HepG2 (cell line): ENCODE data around the gene GPR89A. TPM values are rescaled to one million over a fixed set of nuclear protein-coding genes. Genes with fewer than 3 reads are reported as not detected.
A peak's percentile ranks its signal among the peaks of the same experiment; 100 is the strongest.
"Not testable (repeated sequence)": the region's sequence is repeated elsewhere in the genome, so short reads cannot be mapped to it uniquely, and the experiment has no call there.

ENCODE experiments used
- ATAC-seq: fragments of 200-7000 bp; cut with Tn5 transposase; 3 replicates; pipeline ENCODE4 v1.9.1; 2020; ENCODE audit warnings: mild to moderate bottlenecking, moderate library complexity
- Bru-seq: library from RNA; stranded (reverse); fragments of 400-500 nt; gene quantifications from one replicate; lab custom pipeline; 2021; lab: Mats Ljungman, UMichigan
- BruChase-seq, 2 experiments: library from RNA; stranded (reverse); fragments of 400-500 nt; gene quantifications; one replicate each; lab custom pipeline; 2021; lab: Mats Ljungman, UMichigan
- BruUV-seq: library from RNA; stranded (reverse); fragments of 400-500 nt; replicated peaks from 2 replicates; lab custom pipeline; 2021; lab: Mats Ljungman, UMichigan
- CTCF ChIA-PET: fragments of 300-600 bp; formaldehyde crosslinking; extraction: SDS; loops from one replicate; lab custom pipeline; 2021; ENCODE audit warnings: low total read pairs, inconsistent platforms, low intra/inter-chr PET ratio; lab: Yijun Ruan, JAX
- POLR2A ChIA-PET: fragments of 350-600 bp; sonication (Branson Sonifier 250); formaldehyde crosslinking; loops from one replicate; lab custom pipeline; 2020; ENCODE audit warnings: antibody characterized with exemption, inconsistent platforms; lab: Yijun Ruan, JAX
- DNase-seq: peaks from one replicate; pipeline ENCODE4 v3.0.0-alpha.2; 2015; ENCODE audit warnings: low spot score
- FAIRE-seq: peaks from 3 replicates; lab custom pipeline; 2011; peaks lifted over from hg19 to GRCh38; lab: Jason Lieb, UNC
- H2AFZ ChIP-seq: one replicate; pipeline ENCODE4 v1.6.1; 2011; ENCODE audit warnings: low read length, inconsistent platforms
- H3K27ac ChIP-seq: fragments of 300-600 bp; 3 replicates; pipeline ENCODE4 v1.8.0; 2011; ENCODE audit warnings: mixed run types, mild to moderate bottlenecking, mixed read lengths, low read length, inconsistent platforms; ENCODE audit not compliant: insufficient read depth; ENCODE audit errors: extremely low read length
- H3K27me3 ChIP-seq, 2 experiments: fragments of 200-600 bp in 1 of 2; 2 replicates in 1 of 2; 3 replicates in 1 of 2; pipeline versions ENCODE4 v1.6.0 to v1.8.0; 2011; ENCODE audit warnings: low read length in 2 of 2, mild to moderate bottlenecking in 2 of 2, moderate library complexity in 2 of 2, inconsistent platforms in 1 of 2; ENCODE audit not compliant: insufficient read depth in 2 of 2, control insufficient read depth in 1 of 2
- H3K36me3 ChIP-seq, 2 experiments: fragments of 200-600 bp in 1 of 2; replicated peaks in 1 of 2; 2 replicates in 1 of 2; 3 replicates in 1 of 2; pipeline versions ENCODE4 v1.5.1 to v1.8.0; 2011; ENCODE audit warnings: low read length in 2 of 2, inconsistent platforms in 1 of 2; ENCODE audit not compliant: insufficient read depth in 2 of 2, control insufficient read depth in 1 of 2
- H3K4me1 ChIP-seq: 2 replicates; pipeline ENCODE4 v1.5.1; 2012; ENCODE audit warnings: low read length, inconsistent platforms; ENCODE audit not compliant: insufficient read depth
- H3K4me2 ChIP-seq: 2 replicates; pipeline ENCODE4 v1.6.0; 2011; ENCODE audit warnings: low read depth, low read length, inconsistent platforms
- H3K4me3 ChIP-seq, 3 experiments: fragments of 200-600 bp in 1 of 3; sonication (generic), shearing (Covaris generic) in 1 of 3; replicated peaks in 1 of 3; 2 replicates each; pipeline ENCODE4 v1.5.1; 2011 to 2016; ENCODE audit warnings: low read length in 3 of 3, inconsistent platforms in 2 of 3, low read depth in 2 of 3, mild to moderate bottlenecking in 2 of 3, control low read depth in 1 of 3, mixed read lengths in 1 of 3; ENCODE audit not compliant: insufficient read depth in 1 of 3
- H3K79me2 ChIP-seq: one replicate; pipeline ENCODE4 v1.6.1; 2011; ENCODE audit warnings: low read length, inconsistent platforms; ENCODE audit not compliant: insufficient read depth
- H3K9ac ChIP-seq: 2 replicates; pipeline ENCODE4 v1.6.0; 2011; ENCODE audit warnings: mild to moderate bottlenecking, low read depth, low read length, inconsistent platforms; ENCODE audit not compliant: insufficient read depth
- H3K9me3 ChIP-seq: 2 replicates; pipeline ENCODE4 v1.5.1; 2012; ENCODE audit warnings: mild to moderate bottlenecking, low read length
- H4K20me1 ChIP-seq: 2 replicates; pipeline ENCODE4 v1.6.0; 2011; ENCODE audit warnings: inconsistent platforms, mild to moderate bottlenecking, low read length, moderate library complexity; ENCODE audit not compliant: insufficient read depth
- CBX5 ChIP-seq: sonication (generic); formaldehyde crosslinking; IDR thresholded peaks from 2 replicates; pipeline ENCODE4 v1.4.0; 2020; ENCODE audit warnings: missing genetic modification reagents, borderline replicate concordance
- MYC ChIP-seq: sonication (generic); formaldehyde crosslinking; IDR thresholded peaks from 2 replicates; pipeline ENCODE4 v1.9.0; 2021; ENCODE audit warnings: missing genetic modification reagents, borderline replicate concordance
- PATZ1 ChIP-seq: sonication (generic); formaldehyde crosslinking; IDR thresholded peaks from 2 replicates; pipeline ENCODE4 v1.4.0; 2020; ENCODE audit warnings: missing genetic modification reagents
- POLR2AphosphoS5 ChIP-seq: IDR thresholded peaks from 2 replicates; pipeline ENCODE4 v1.6.1; 2012; ENCODE audit warnings: low read depth, low read length
- RBFOX2 ChIP-seq: fragments of 200-400 bp; formaldehyde crosslinking; IDR thresholded peaks from 2 replicates; pipeline ENCODE4 v1.6.1; 2017; ENCODE audit warnings: low read depth, mild to moderate bottlenecking, low read length
- SOX13 ChIP-seq, 3 experiments: fragments of 450-650 bp in 1 of 3; sonication (generic) in 1 of 3; formaldehyde crosslinking in 1 of 3; IDR thresholded peaks in 2 of 3; conservative IDR thresholded peaks in 1 of 3; 2 replicates each; pipeline versions ENCODE4 v1.5.0 to v1.6.1; 2016 to 2020; ENCODE audit warnings: antibody characterized with exemption in 1 of 3, mild to moderate bottlenecking in 1 of 3, missing compliant biosample characterization in 1 of 3, missing genetic modification reagents in 1 of 3, moderate library complexity in 1 of 3
- YY1 ChIP-seq: IDR thresholded peaks from 2 replicates; pipeline ENCODE4 v1.6.1; 2011; ENCODE audit warnings: low read length, low read depth, moderate library complexity, mild to moderate bottlenecking; ENCODE audit not compliant: insufficient read depth, insufficient replicate concordance
- ZNF687 ChIP-seq: sonication (generic); formaldehyde crosslinking; IDR thresholded peaks from 2 replicates; pipeline ENCODE4 v1.5.1; 2020; ENCODE audit warnings: mild to moderate bottlenecking, missing genetic modification reagents, moderate library complexity
- ZNF768 ChIP-seq: sonication (generic); formaldehyde crosslinking; IDR thresholded peaks from 2 replicates; pipeline ENCODE4 v1.4.0; 2020; ENCODE audit warnings: missing genetic modification reagents
- WGBS: methylation state at CpG from one replicate; pipeline ENCODE4 v1.1.6; 2017; ENCODE audit warnings: low lambda C conversion rate; 5-methylcytosine and 5-hydroxymethylcytosine counted together
- in situ Hi-C: cut with HindIII; loops from 2 replicates; pipeline ENCODE4 v1.10.0; 2017; ENCODE audit warnings: low pct_unique_long_range_greater_than_20kb; ENCODE audit not compliant: extremely low pct_ligation_motif_present
- intact Hi-C: fragments of 100-400 bp; cut with micrococcal nuclease; formaldehyde crosslinking; loops from one replicate; pipeline ENCODE4 v1.10.0; 2022; ENCODE audit not compliant: unreplicated experiment
- long read RNA-seq, 2 experiments: library from RNA in 1 of 2; library from polyadenylated mRNA in 1 of 2; stranded (forward) in 1 of 2; unstranded in 1 of 2; transcript quantifications; one replicate each; pipeline ENCODE4 v2.0.0, GENCODE V29; 2019 to 2022
- polyA minus RNA-seq, 3 experiments: library from RNA; depleted of rRNA, polyadenylated mRNA; stranded (reverse); fragments of >200 nt; gene quantifications; 2 replicates each; pipeline ENCODE4 v1.2.3, GENCODE V29; 2011; ENCODE audit warnings: low replicate concordance in 1 of 3
- polyA plus RNA-seq, 8 experiments: library from polyadenylated mRNA; depleted of rRNA in 3 of 8; stranded (reverse) in 7 of 8; unstranded in 1 of 8; fragments of >200 nt; fragmentation: Illumina TruSeq in 4 of 8; extraction: Trizol in 4 of 8; gene quantifications; 2 replicates each; pipeline versions ENCODE4 v1.2.1 to v1.2.3, GENCODE V29; 2011 to 2016; ENCODE audit warnings: low read depth in 4 of 8, missing spikeins in 1 of 8, mixed read lengths in 1 of 8; ENCODE audit not compliant: insufficient read depth in 1 of 8
- total RNA-seq, 5 experiments: library from RNA; depleted of rRNA; stranded (reverse); fragments of >200 nt; fragmentation: Illumina TruSeq; extraction: Trizol; gene quantifications; 2 replicates each; pipeline ENCODE4 v1.2.3, GENCODE V29; 2016; ENCODE audit warnings: low read depth in 1 of 5

The GPR89A gene
- total RNA-seq (2016; rRNA removed; fragmentation: Illumina TruSeq; extraction: Trizol) (17.5 and 32.6 TPM in 2 replicates), polyA plus RNA-seq (2011; rRNA removed) (16.7 and 23.4 TPM in 2 replicates), polyA minus RNA-seq (2011; rRNA and poly(A)+ RNA removed; ENCODE audit: low replicate concordance) (30.0 and 39.9 TPM in 2 replicates), Bru-seq, nascent RNA (percentile 71 among the genes with signal in this experiment), BruChase-seq, experiment 1, labeled RNA remaining after a 6-hour chase (percentile 59 among the genes with signal in this experiment), BruChase-seq, experiment 2, labeled RNA remaining after a 2-hour chase (percentile 64 among the genes with signal in this experiment)
- 10.0 and 13.0 TPM in 2 replicates for total RNA-seq (2016; cell fraction: cytosol; rRNA removed; fragmentation: Illumina TruSeq; extraction: Trizol; ENCODE audit: low read depth)
- 18.3 and 28.5 TPM in 2 replicates for total RNA-seq (2016; cell fraction: insoluble cytoplasmic fraction; rRNA removed; fragmentation: Illumina TruSeq; extraction: Trizol)
- total RNA-seq (2016; cell fraction: membrane; rRNA removed; fragmentation: Illumina TruSeq; extraction: Trizol), result 11.0 and 11.1 TPM in 2 replicates
- total RNA-seq (2016; cell fraction: nucleus; rRNA removed; fragmentation: Illumina TruSeq; extraction: Trizol), result 59.0 and 61.5 TPM in 2 replicates
- 12.3 and 20.8 TPM in 2 replicates for polyA plus RNA-seq (2011; cell fraction: cytosol; rRNA removed)
- 24.1 and 28.1 TPM in 2 replicates for polyA plus RNA-seq (2011; cell fraction: nucleus; rRNA removed)
- 16.2 and 20.1 TPM in 2 replicates for polyA plus RNA-seq (2012)
- polyA plus RNA-seq (2016; cell fraction: cytosol; fragmentation: Illumina TruSeq; extraction: Trizol; ENCODE audit: low read depth), result 3.7 and 4.0 TPM in 2 replicates
- polyA plus RNA-seq (2016; cell fraction: insoluble cytoplasmic fraction; fragmentation: Illumina TruSeq; extraction: Trizol; ENCODE audit: low read depth), result 11.9 and 13.2 TPM in 2 replicates
- polyA plus RNA-seq (2016; cell fraction: membrane; fragmentation: Illumina TruSeq; extraction: Trizol; ENCODE audit: low read depth), result 5.7 and 6.5 TPM in 2 replicates
- 43.1 and 52.4 TPM in 2 replicates for polyA plus RNA-seq (2016; cell fraction: nucleus; fragmentation: Illumina TruSeq; extraction: Trizol; ENCODE audit: insufficient read depth, low read depth)
- 14.2 and 16.0 TPM in 2 replicates for polyA minus RNA-seq (2011; cell fraction: cytosol; rRNA and poly(A)+ RNA removed)
- 68.4 and 87.2 TPM in 2 replicates for polyA minus RNA-seq (2011; cell fraction: nucleus; rRNA and poly(A)+ RNA removed)
- long read RNA-seq, experiment 1, transcript GPR89A-201 (14 exons, 2,120 nt), result major isoform, 15 of 22 reads
- long read RNA-seq, experiment 1, partial matches to known transcripts, result 4 of 22 reads
- long read RNA-seq, experiment 1, other reads (novel, unspliced or antisense), result 3 of 22 reads
- long read RNA-seq, experiment 2, transcript GPR89A-201 (14 exons, 2,120 nt), result major isoform, 15 of 37 reads
- long read RNA-seq, experiment 2, partial matches to known transcripts, result 7 of 37 reads
- long read RNA-seq, experiment 2, other reads (novel, unspliced or antisense), result 13 of 37 reads

- CTCF ChIA-PET; in situ Hi-C loops; intact Hi-C loops; H3K9me3 ChIP-seq; H3K36me3 ChIP-seq; BruUV-seq; H4K20me1 ChIP-seq; POLR2A ChIA-PET; H3K27me3 ChIP-seq; TF ChIP-seq SOX13 (CRISPR knock-in tag; conservative IDR thresholded peaks at IDR 0.05 in 1 of 2, IDR thresholded peaks at IDR 0.05 in 1 of 2): not testable (repeated sequence)
- DNase-seq, result peak; percentile 85
- ATAC-seq, result peak; percentile 99
- Histone ChIP-seq H3K4me2 (peak within 1 kb of the TSS; percentile 66), H2AFZ (peak within 1 kb of the TSS; percentile 63), H3K9ac (peak within 1 kb of the TSS; percentile 88), H3K79me2 (peaks cover 12% of the 10 kb centered on the region), H3K4me1 (peaks cover 16% of the 10 kb centered on the region), H3K27ac (peak within 1 kb of the TSS; percentile 82), H3K4me3 (peak within 1 kb of the TSS; percentile 60 to 83 (median 73); a peak in 5 of 6 replicates)
- WGBS, result 1% methylated on average over 17 of the region's 71 CpGs
- FAIRE-seq, result peak; percentile 98
- peak; percentile 67; the same call in 1 of the 2 replicates for TF ChIP-seq MYC
- TF ChIP-seq PATZ1 (CRISPR knock-in tag), result peak; percentile 28; the same call in 1 of the 2 replicates
- TF ChIP-seq SOX13 (IDR thresholded peaks at IDR 0.05), result 0 out of 2 replicates have a peak, but pooled peaks have one; percentile 28
- TF ChIP-seq POLR2AphosphoS5, result peak; percentile 85
- TF ChIP-seq RBFOX2, result peak; percentile 79
- peak; percentile 35; the same call in 1 of the 2 replicates for TF ChIP-seq CBX5 (CRISPR knock-in tag)
- TF ChIP-seq YY1, result peak; percentile 61
- TF ChIP-seq ZNF768 (CRISPR knock-in tag), result 0 out of 2 replicates have a peak, but pooled peaks have one; percentile 52
- peak; percentile 46; the same call in 1 of the 2 replicates for TF ChIP-seq ZNF687 (CRISPR knock-in tag)
Measured at GRCh38 chr1:145607833-145608733, at the start of gene GPR89A. Gene GPR89A (plus strand): TSS chr1:145607988. CDS start chr1:145608134, 146 bp downstream.
